ENCODE measurements around the gene HAP1. TPM values are rescaled to one million over a fixed set of nuclear protein-coding genes. Genes with fewer than 3 reads are reported as not detected.
"Not testable (repeated sequence)": the region's sequence is repeated elsewhere in the genome, so short reads cannot be mapped to it uniquely, and the experiment has no call there.

Gene HAP1
- total RNA-seq, 1 donor = under 0.01 TPM

GRCh38 chr17:41710472-41711090, 23.9 kb downstream of the HAP1 start:
- no peak overlapping the region for H3K27ac ChIP-seq (ENCODE audit: low read depth, low read length)
- H3K9me3 ChIP-seq (ENCODE audit: low read depth, low read length) = no peaks in the 10 kb centered on the region
- DNase-seq (ENCODE audit: insufficient read length, low spot score, missing footprints) = peak; percentile 92
- no peaks in the 10 kb centered on the region for H3K36me3 ChIP-seq (ENCODE audit: insufficient read depth, low read length)
- peaks cover 12% of the 10 kb centered on the region for H3K27me3 ChIP-seq (ENCODE audit: insufficient read depth, low read length)
- H3K4me2 ChIP-seq (ENCODE audit: insufficient read depth, low read length) = no peak overlapping the region
- TF ChIP-seq CTCF (IDR thresholded peaks at IDR 0.05; ENCODE audit: extremely low read depth, low read depth, low read length) = no peak
- no peaks in the 10 kb centered on the region for H4K20me1 ChIP-seq (ENCODE audit: insufficient read depth, low read length)
- H2AFZ ChIP-seq (ENCODE audit: low read length) = no peak overlapping the region
- H3K4me3 ChIP-seq (ENCODE audit: insufficient read depth, low read length) = no peak overlapping the region
- H3K4me1 ChIP-seq (ENCODE audit: insufficient read depth, low read length) = no peaks in the 10 kb centered on the region
- H3K79me2 ChIP-seq (ENCODE audit: insufficient read depth, low read length) = no peaks in the 10 kb centered on the region

GRCh38 chr17:41707803-41708669, 26.4 kb downstream of the HAP1 start:
- Histone ChIP-seq H3K27ac (ENCODE audit: low read depth, low read length) (no peak overlapping the region), H3K36me3 (ENCODE audit: insufficient read depth, low read length) (no peaks in the 10 kb centered on the region), H3K4me3 (ENCODE audit: insufficient read depth, low read length) (no peak overlapping the region), H3K4me2 (ENCODE audit: insufficient read depth, low read length) (no peak overlapping the region), H4K20me1 (ENCODE audit: insufficient read depth, low read length) (no peaks in the 10 kb centered on the region), H3K4me1 (ENCODE audit: insufficient read depth, low read length) (peaks cover 3% of the 10 kb centered on the region), H3K79me2 (ENCODE audit: insufficient read depth, low read length) (no peaks in the 10 kb centered on the region), H3K27me3 (ENCODE audit: insufficient read depth, low read length) (peaks cover 5% of the 10 kb centered on the region), H2AFZ (ENCODE audit: low read length) (no peak overlapping the region), H3K9me3 (ENCODE audit: low read depth, low read length) (no peaks in the 10 kb centered on the region)
- peak; percentile 52 for DNase-seq (ENCODE audit: insufficient read length, low spot score, missing footprints)
- TF ChIP-seq CTCF (IDR thresholded peaks at IDR 0.05; ENCODE audit: extremely low read depth, low read depth, low read length) = no peak

- Histone ChIP-seq H3K27me3 (ENCODE audit: insufficient read depth, low read length) (no peaks in the 10 kb centered on the region), H3K4me3 (ENCODE audit: insufficient read depth, low read length) (no peak overlapping the region), H3K79me2 (ENCODE audit: insufficient read depth, low read length) (no peaks in the 10 kb centered on the region), H3K9me3 (ENCODE audit: low read depth, low read length) (no peaks in the 10 kb centered on the region), H3K36me3 (ENCODE audit: insufficient read depth, low read length) (no peaks in the 10 kb centered on the region), H3K4me1 (ENCODE audit: insufficient read depth, low read length) (peaks cover 3% of the 10 kb centered on the region), H3K4me2 (ENCODE audit: insufficient read depth, low read length) (peak overlapping the region; percentile 23), H3K27ac (ENCODE audit: low read depth, low read length) (no peak overlapping the region), H2AFZ (ENCODE audit: low read length) (no peak overlapping the region), H4K20me1 (ENCODE audit: insufficient read depth, low read length) (no peaks in the 10 kb centered on the region)
- DNase-seq (ENCODE audit: insufficient read length, low spot score, missing footprints) = peak; percentile 74
- no peak for TF ChIP-seq CTCF (IDR thresholded peaks at IDR 0.05; ENCODE audit: extremely low read depth, low read depth, low read length)
These were observed 29.0 kb downstream of the HAP1 start for GRCh38 chr17:41705271-41705991.

GRCh38 chr17:41702712-41703111, 31.7 kb downstream of the HAP1 start:
- Histone ChIP-seq H3K9me3 (ENCODE audit: low read depth, low read length) (no peaks in the 10 kb centered on the region), H3K79me2 (ENCODE audit: insufficient read depth, low read length) (no peaks in the 10 kb centered on the region), H3K27me3 (ENCODE audit: insufficient read depth, low read length) (no peaks in the 10 kb centered on the region), H2AFZ (ENCODE audit: low read length) (no peak overlapping the region), H4K20me1 (ENCODE audit: insufficient read depth, low read length) (no peaks in the 10 kb centered on the region), H3K36me3 (ENCODE audit: insufficient read depth, low read length) (no peaks in the 10 kb centered on the region), H3K4me1 (ENCODE audit: insufficient read depth, low read length) (peaks cover 3% of the 10 kb centered on the region), H3K4me2 (ENCODE audit: insufficient read depth, low read length) (no peak overlapping the region), H3K27ac (ENCODE audit: low read depth, low read length) (no peak overlapping the region), H3K4me3 (ENCODE audit: insufficient read depth, low read length) (no peak overlapping the region)
- DNase-seq (ENCODE audit: insufficient read length, low spot score, missing footprints) = no peak
- no peak for TF ChIP-seq CTCF (IDR thresholded peaks at IDR 0.05; ENCODE audit: extremely low read depth, low read depth, low read length)

- H3K4me2 ChIP-seq (ENCODE audit: insufficient read depth, low read length); H3K9me3 ChIP-seq (ENCODE audit: low read depth, low read length); H3K4me3 ChIP-seq (ENCODE audit: insufficient read depth, low read length); H4K20me1 ChIP-seq (ENCODE audit: insufficient read depth, low read length); DNase-seq (ENCODE audit: insufficient read length, low spot score, missing footprints); H3K27ac ChIP-seq (ENCODE audit: low read depth, low read length); H3K36me3 ChIP-seq (ENCODE audit: insufficient read depth, low read length); H2AFZ ChIP-seq (ENCODE audit: low read length); H3K79me2 ChIP-seq (ENCODE audit: insufficient read depth, low read length); H3K27me3 ChIP-seq (ENCODE audit: insufficient read depth, low read length): not testable (repeated sequence)
- H3K4me1 ChIP-seq (ENCODE audit: insufficient read depth, low read length) = peaks cover 10% of the 10 kb centered on the region
These were observed 33.6 kb downstream of the HAP1 start for GRCh38 chr17:41700843-41701242.
